Measurements from ENCODE around the gene MDFIC. TPM values are rescaled to one million over a fixed set of nuclear protein-coding genes. Genes with fewer than 3 reads are reported as not detected.
"Not testable (repeated sequence)": the region's sequence is repeated elsewhere in the genome, so short reads cannot be mapped to it uniquely, and the experiment has no call there.

MDFIC gene
- total and polyA plus RNA-seq, 10 donors = 22.1 to 97.3 (median 50.8) TPM

GRCh38 chr7:114885836-114886235, 36.1 kb upstream of the MDFIC start:
- Histone ChIP-seq H3K4me3 (no peak overlapping the region), H3K4me1 (no peaks in the 10 kb centered on the region), H3K27ac (no peak overlapping the region), H3K27me3 (replicated peaks in 1 of 7) (no peaks in the 10 kb centered on the region), H3K9me3 (peaks cover 0 to 3% (median 0%) of the 10 kb centered on the region in 8 donors), H3K36me3 (no peaks in the 10 kb centered on the region)
- DNase-seq = no peak
- TF ChIP-seq CTCF (IDR thresholded peaks at IDR 0.05 in 8 of 11, conservative IDR thresholded peaks at IDR 0.05 in 3 of 11) = no peak
- TF ChIP-seq POLR2AphosphoS5 (IDR thresholded peaks at IDR 0.05) = no peak
- TF ChIP-seq POLR2A (IDR thresholded peaks at IDR 0.05) = no peak
- intact Hi-C loops (cut with DNase I; ENCODE audit: low total_unique reads) = no loop called here

GRCh38 chr7:114886241-114886640, 35.7 kb upstream of the MDFIC start:
- no peaks in the 10 kb centered on the region for H3K9me3 ChIP-seq
- DNase-seq = no peak
- 77 to 90% (median 86%) methylated on average over 2 of the region's 2 CpGs for WGBS, 5 donors
- no peak for TF ChIP-seq CTCF (IDR thresholded peaks at IDR 0.05 in 8 of 11, conservative IDR thresholded peaks at IDR 0.05 in 3 of 11)
- TF ChIP-seq POLR2A (IDR thresholded peaks at IDR 0.05) = no peak
- no peak for TF ChIP-seq POLR2AphosphoS5 (IDR thresholded peaks at IDR 0.05)
- H3K27ac ChIP-seq = no peak overlapping the region
- intact Hi-C loops (cut with DNase I; ENCODE audit: low total_unique reads) = no loop called here
- no peaks in the 10 kb centered on the region for H3K27me3 ChIP-seq (replicated peaks in 1 of 7)
- no peak overlapping the region for H3K4me3 ChIP-seq
- H3K36me3 ChIP-seq = no peaks in the 10 kb centered on the region
- no peaks in the 10 kb centered on the region for H3K4me1 ChIP-seq

GRCh38 chr7:114889116-114889515, 32.8 kb upstream of the MDFIC start:
- H3K4me3 ChIP-seq; H3K27me3 ChIP-seq (replicated peaks in 1 of 7); H3K4me1 ChIP-seq; DNase-seq; intact Hi-C loops (cut with DNase I; ENCODE audit: low total_unique reads); H3K9me3 ChIP-seq; H3K36me3 ChIP-seq; H3K27ac ChIP-seq: not testable (repeated sequence)
- WGBS, 5 donors = 93 to 100% (median 98%) methylated on average over 3 of the region's 3 CpGs

- Histone ChIP-seq H3K36me3 (no peaks in the 10 kb centered on the region), H3K27me3 (replicated peaks in 1 of 7) (no peaks in the 10 kb centered on the region), H3K9me3 (no peaks in the 10 kb centered on the region), H3K4me1 (no peaks in the 10 kb centered on the region), H3K4me3 (no peak overlapping the region), H3K27ac (no peak overlapping the region)
- DNase-seq = no peak
- no peak for TF ChIP-seq CTCF (IDR thresholded peaks at IDR 0.05 in 8 of 11, conservative IDR thresholded peaks at IDR 0.05 in 3 of 11)
- no peak for TF ChIP-seq POLR2AphosphoS5 (IDR thresholded peaks at IDR 0.05)
- intact Hi-C loops (cut with DNase I; ENCODE audit: low total_unique reads) = no loop called here
- WGBS, 5 donors = 57 to 76% (median 69%) methylated on average over 3 of the region's 3 CpGs
Observed at GRCh38 chr7:114889646-114890285, 32.1 kb upstream of the MDFIC start.

- H3K27me3 ChIP-seq (replicated peaks in 1 of 7) = no peaks in the 10 kb centered on the region
- no peak overlapping the region for H3K4me3 ChIP-seq
- no peaks in the 10 kb centered on the region for H3K36me3 ChIP-seq
- no peaks in the 10 kb centered on the region for H3K4me1 ChIP-seq
- no peak overlapping the region for H3K27ac ChIP-seq
- no peaks in the 10 kb centered on the region for H3K9me3 ChIP-seq
- no peak for DNase-seq
- TF ChIP-seq POLR2AphosphoS5 (IDR thresholded peaks at IDR 0.05) (no peak), CTCF (IDR thresholded peaks at IDR 0.05 in 8 of 11, conservative IDR thresholded peaks at IDR 0.05 in 3 of 11) (no peak), POLR2A (IDR thresholded peaks at IDR 0.05) (no peak)
- 91 to 97% (median 96%) methylated on average over 4 of the region's 4 CpGs for WGBS, 5 donors
- intact Hi-C loops (cut with DNase I; ENCODE audit: low total_unique reads) = no loop called here
Observed at GRCh38 chr7:114890561-114890960, 31.3 kb upstream of the MDFIC start.
